ENCODE data around the gene BPHL. TPM values are rescaled to one million over a fixed set of nuclear protein-coding genes. Genes with fewer than 3 reads are reported as not detected.

Gene BPHL
- total RNA-seq, 1 experiment from 2014 or later, result 48.7 TPM

DNA sequence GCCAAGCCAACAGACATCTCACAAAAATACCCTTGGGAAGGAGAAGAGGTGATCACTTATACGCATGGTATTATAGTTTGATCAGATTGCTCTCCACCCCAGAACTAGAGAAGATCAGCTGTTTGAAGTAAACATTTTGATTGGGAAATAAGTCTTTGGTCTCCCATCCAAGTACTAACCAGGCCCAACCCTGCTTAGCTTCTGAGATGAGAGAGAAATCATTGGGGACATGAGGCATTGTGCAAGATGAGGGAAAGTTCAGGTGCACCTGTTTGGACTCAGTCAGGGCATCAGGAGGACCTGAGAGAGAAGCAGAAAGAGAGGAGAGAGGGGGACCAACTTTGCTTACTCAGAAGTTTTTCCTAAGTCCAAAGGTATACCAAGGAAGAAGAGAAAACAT is 38.8 kb upstream of the BPHL start:
- peaks cover 5% of the 10 kb centered on the region; the same call in 1 of the 2 replicates for H3K4me1 ChIP-seq (ENCODE audit: insufficient read depth, low read length)
- H3K4ac ChIP-seq (ENCODE audit: low read depth, low read length), result no peak overlapping the region
- no peak overlapping the region for H3K56ac ChIP-seq (ENCODE audit: insufficient read length, low read depth, low read length)
- H3K27me3 ChIP-seq (ENCODE audit: insufficient read depth, low read length), result no peaks in the 10 kb centered on the region
- no peaks in the 10 kb centered on the region for H3K79me1 ChIP-seq (ENCODE audit: insufficient read depth, low read depth, low read length, poor library complexity, severe bottlenecking)
- H4K20me1 ChIP-seq (ENCODE audit: control insufficient read depth, insufficient read depth, insufficient read length), result no peaks in the 10 kb centered on the region
- H3K14ac ChIP-seq (ENCODE audit: insufficient read depth, low read length), result no peak overlapping the region
- H2BK5ac ChIP-seq (ENCODE audit: insufficient read length, low read length), result no peak overlapping the region
- no peak overlapping the region for H4K91ac ChIP-seq (ENCODE audit: insufficient read length, low read depth, low read length)
- Mint-ChIP-seq H3K4me1 (peaks cover 30 to 31% of the 10 kb centered on the region in 2 experiments), H3K27ac (no peak overlapping the region; a peak in 1 of 7 replicates), H3K4me3 (no peak overlapping the region), H3K27me3 (ENCODE audit: low read depth) (no peaks in the 10 kb centered on the region), H3K36me3 (ENCODE audit: insufficient read depth in 1 of 3, low read depth in 3 of 3) (peaks cover 64 to 76% (median 74%) of the 10 kb centered on the region in 3 experiments), H3K9me3 (peaks cover 9 to 19% of the 10 kb centered on the region in 2 experiments)
- H3K9ac ChIP-seq (ENCODE audit: extremely low read depth, insufficient read length, low read length), result no peak overlapping the region
- no peak overlapping the region for H4K5ac ChIP-seq (ENCODE audit: insufficient read length, low read depth, low read length)
- H2AFZ ChIP-seq (ENCODE audit: low read length), result no peak overlapping the region
- H3K23me2 ChIP-seq (ENCODE audit: insufficient read length, low read depth, low read length, poor library complexity, severe bottlenecking), result no peaks in the 10 kb centered on the region
- peaks cover 8% of the 10 kb centered on the region for H3K9me3 ChIP-seq (ENCODE audit: control insufficient read depth, low read depth, low read length)
- H3K18ac ChIP-seq (ENCODE audit: insufficient read length, low read depth, low read length), result no peak overlapping the region
- H3K4me2 ChIP-seq (ENCODE audit: insufficient read depth, insufficient read length, low read length), result no peak overlapping the region
- no peak for DNase-seq
- no peak overlapping the region for H3K23ac ChIP-seq (ENCODE audit: insufficient read length, low read depth, low read length)
- no peak overlapping the region for H2BK20ac ChIP-seq (ENCODE audit: low read depth, low read length, poor library complexity, severe bottlenecking)
- H2BK15ac ChIP-seq (ENCODE audit: low read depth, low read length), result no peak overlapping the region
- H2AK5ac ChIP-seq (ENCODE audit: insufficient read length, low read length), result no peak overlapping the region
- no peak overlapping the region for H2BK12ac ChIP-seq (ENCODE audit: insufficient read length, low read depth, low read length)
- H3K27ac ChIP-seq (ENCODE audit: insufficient read length, low read depth, low read length), result no peak overlapping the region
- H2BK120ac ChIP-seq (ENCODE audit: low read depth, low read length, poor library complexity, severe bottlenecking), result no peak overlapping the region
- H4K8ac ChIP-seq (replicated peaks; ENCODE audit: insufficient read length, low read depth, low read length), result no peak overlapping the region
- H3T11ph ChIP-seq (ENCODE audit: low read length), result no peak overlapping the region
- no peaks in the 10 kb centered on the region for H3K79me2 ChIP-seq (ENCODE audit: insufficient read depth, low read length)
- WGBS (ENCODE audit: extremely low coverage, insufficient read length, low lambda C conversion rate), result no CpG with 5 or more reads among the region's 1 CpG
- TF ChIP-seq, protein P1, sequence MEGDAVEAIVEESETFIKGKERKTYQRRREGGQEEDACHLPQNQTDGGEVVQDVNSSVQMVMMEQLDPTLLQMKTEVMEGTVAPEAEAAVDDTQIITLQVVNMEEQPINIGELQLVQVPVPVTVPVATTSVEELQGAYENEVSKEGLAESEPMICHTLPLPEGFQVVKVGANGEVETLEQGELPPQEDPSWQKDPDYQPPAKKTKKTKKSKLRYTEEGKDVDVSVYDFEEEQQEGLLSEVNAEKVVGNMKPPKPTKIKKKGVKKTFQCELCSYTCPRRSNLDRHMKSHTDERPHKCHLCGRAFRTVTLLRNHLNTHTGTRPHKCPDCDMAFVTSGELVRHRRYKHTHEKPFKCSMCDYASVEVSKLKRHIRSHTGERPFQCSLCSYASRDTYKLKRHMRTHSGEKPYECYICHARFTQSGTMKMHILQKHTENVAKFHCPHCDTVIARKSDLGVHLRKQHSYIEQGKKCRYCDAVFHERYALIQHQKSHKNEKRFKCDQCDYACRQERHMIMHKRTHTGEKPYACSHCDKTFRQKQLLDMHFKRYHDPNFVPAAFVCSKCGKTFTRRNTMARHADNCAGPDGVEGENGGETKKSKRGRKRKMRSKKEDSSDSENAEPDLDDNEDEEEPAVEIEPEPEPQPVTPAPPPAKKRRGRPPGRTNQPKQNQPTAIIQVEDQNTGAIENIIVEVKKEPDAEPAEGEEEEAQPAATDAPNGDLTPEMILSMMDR (conservative IDR thresholded peaks at IDR 0.05), result no peak

Data from H9 (cell line).